Stimulated activated CD4-positive, alpha-beta T cell treated with anti-CD3 and anti-CD28 coated beads, Interleukin-12 subunit alpha, Interleukin-12 subunit beta, amount 100 ng/mL, for 24 hours (primary cell): ENCODE measurements around the gene S100A8.

Experiments used
- DNase-seq, 2 experiments: peaks; one replicate each; pipeline ENCODE4 v3.0.0-alpha.2; 2020; ENCODE audit warnings: low read depth in 2 of 2

Gene S100A8

GRCh38 chr1:153362187-153362775, 28.6 kb downstream of the S100A8 start:
- DNase-seq, result no peak

GRCh38 chr1:153361480-153362109, 29.3 kb downstream of the S100A8 start:
- DNase-seq, result no peak

- DNase-seq, result no peak
These were observed 30.0 kb downstream of the S100A8 start for GRCh38 chr1:153360592-153361479.

- no peak for DNase-seq
These were observed 30.7 kb downstream of the S100A8 start for GRCh38 chr1:153360190-153360589.

GRCh38 chr1:153359241-153359640, 31.6 kb downstream of the S100A8 start:
- no peak for DNase-seq

- DNase-seq, result no peak
These were observed 32.2 kb downstream of the S100A8 start for GRCh38 chr1:153358691-153358975.

GRCh38 chr1:153357853-153358690, 32.8 kb downstream of the S100A8 start, which contains the start of gene S100A9:
Gene S100A9, plus strand, starts transcription at chr1:153357854. Its CDS starts 430 bp downstream, at chr1:153358284.
- DNase-seq, result no peak

GRCh38 chr1:153357076-153357852, 33.6 kb downstream of the S100A8 start:
- DNase-seq, result no peak

- DNase-seq, result no peak
These were observed 34.3 kb downstream of the S100A8 start for GRCh38 chr1:153356392-153357075.

- DNase-seq, result peak in 1 of 2 experiments; percentile 16
These were observed 35.3 kb downstream of the S100A8 start for GRCh38 chr1:153355445-153356071.

GRCh38 chr1:153354515-153355193, 36.2 kb downstream of the S100A8 start:
- DNase-seq, result no peak

GRCh38 chr1:153353226-153353947, 37.5 kb downstream of the S100A8 start:
- DNase-seq, result no peak

GRCh38 chr1:153352523-153352922, 38.4 kb downstream of the S100A8 start:
- peak; percentile 23 to 54 for DNase-seq

- no peak for DNase-seq
These were observed 40.4 kb downstream of the S100A8 start for GRCh38 chr1:153350321-153350957.

GRCh38 chr1:153349363-153350320, 41.2 kb downstream of the S100A8 start:
- no peak for DNase-seq

- no peak for DNase-seq
These were observed 42.1 kb downstream of the S100A8 start, which contains the start of gene PGLYRP4 for GRCh38 chr1:153348511-153349362. Gene PGLYRP4, minus strand, starts transcription at chr1:153348841. Its CDS starts 909 bp downstream, at chr1:153347932.
